CD4-positive, alpha-beta T cell treated with Interleukin-1 beta for 1 hour (primary cell): ENCODE results near the gene MAD1L1.
"Not testable (repeated sequence)": the region's sequence is repeated elsewhere in the genome, so short reads cannot be mapped to it uniquely, and the experiment has no call there.

Experiments used
- DNase-seq, 2 donors: peaks; one replicate each; pipeline ENCODE4 v3.0.0-alpha.2; 2020 to 2022

Gene MAD1L1

DNA sequence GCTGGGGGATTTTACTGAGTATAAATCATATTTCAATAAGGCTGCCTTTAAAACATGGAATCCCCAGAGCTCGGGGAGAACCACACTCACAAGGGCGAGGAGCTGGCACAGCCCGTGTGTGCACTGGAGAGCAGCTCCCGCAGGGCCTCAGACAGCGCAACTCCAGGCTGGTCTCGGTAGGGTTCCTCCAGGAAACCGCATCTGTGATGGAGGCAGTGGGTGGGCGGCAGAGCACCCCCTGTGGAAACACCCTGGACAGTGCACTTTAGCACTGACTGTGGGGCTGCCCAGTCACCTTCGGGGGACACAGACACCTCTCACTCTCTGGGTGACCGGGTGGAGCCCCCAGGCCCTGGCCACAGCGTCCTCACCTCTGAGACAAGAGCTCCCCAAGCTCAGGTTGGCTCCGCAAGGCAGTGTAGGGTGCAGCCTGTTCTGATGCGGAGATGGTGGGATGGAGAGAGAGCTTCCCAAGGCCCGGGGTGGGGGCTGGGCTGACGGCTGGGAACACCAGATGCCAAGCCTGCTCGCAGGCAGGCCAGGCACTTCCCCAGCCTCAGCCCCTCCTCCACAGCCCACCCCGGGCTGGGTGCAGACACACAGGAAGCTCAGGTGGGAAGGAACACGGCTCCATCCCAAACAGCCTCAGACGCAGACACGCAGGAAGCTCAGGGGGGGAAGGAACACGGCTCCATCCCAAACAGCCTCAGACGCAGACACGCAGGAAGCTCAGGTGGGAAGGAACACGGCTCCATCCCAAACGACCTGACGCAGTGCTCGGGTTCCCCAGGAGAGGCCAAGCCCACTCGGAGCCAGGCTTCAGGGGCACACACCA is 224.4 kb downstream of the MAD1L1 start:
- no peak for DNase-seq

DNA sequence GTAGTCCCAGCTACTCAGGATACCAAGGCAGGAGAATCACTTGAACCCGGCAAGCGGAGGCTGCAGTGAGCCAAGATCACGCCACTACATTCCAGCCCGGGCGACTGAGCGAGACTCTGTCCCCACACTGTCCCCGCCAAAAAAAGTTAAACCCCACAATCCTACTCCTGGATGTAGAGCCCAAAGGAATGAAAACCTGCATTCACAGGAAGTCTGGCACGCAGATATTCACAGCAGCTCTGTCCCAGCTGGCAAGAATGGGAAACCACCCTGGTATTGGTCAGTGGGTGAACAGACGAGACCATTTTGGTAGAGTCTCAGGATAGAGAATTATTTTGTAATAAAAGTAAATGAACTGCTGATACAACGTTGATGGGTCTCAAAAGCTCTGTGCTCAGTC is 225.2 kb downstream of the MAD1L1 start:
- no peak for DNase-seq

DNA sequence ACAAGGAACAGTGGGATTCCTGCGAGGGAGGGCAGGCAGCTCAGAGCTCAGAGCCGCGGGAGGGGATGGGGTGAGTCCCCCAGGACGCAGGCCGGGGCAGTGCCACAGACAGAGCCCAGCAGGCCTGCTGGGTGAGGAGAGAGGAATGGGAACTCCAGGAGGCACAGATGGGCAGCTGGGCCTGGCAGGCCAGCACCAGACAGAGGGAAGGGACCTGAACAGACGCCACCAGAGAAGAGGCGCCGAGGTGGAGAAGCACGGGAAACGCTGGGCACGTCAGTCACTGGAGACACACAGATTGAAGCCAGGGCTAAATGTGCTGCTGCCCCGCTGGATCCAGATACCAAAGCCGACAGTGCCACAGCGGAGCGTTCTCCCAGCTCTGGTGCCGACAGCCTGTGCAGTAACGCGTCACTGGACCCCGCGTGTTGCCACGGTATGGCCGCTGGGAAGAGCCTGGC is 225.8 kb downstream of the MAD1L1 start:
- no peak for DNase-seq

DNA sequence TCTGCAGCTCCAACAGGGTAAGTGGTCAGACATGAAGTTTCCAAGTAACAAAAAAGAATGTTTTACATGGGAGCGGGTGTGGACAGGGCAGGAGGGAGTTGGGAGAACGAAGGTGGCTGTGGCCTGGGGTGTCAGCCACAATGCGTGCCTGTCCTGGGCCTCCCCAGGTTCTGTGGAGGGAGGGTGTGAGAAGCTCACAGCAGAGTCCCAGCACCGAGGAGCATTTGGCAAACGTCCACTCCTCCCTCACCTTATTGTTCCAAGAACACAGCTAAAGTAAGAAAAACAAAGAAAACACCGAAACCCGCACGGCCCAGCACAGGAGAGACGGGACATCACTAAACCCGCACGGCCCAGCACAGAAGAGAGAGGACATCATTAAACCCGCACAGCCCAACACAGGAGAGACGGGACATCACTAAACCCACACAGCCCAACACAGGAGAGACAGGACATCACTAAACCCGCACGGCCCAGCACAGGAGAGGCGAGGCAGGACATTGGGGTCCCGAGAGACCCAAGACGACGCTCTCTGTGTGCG is 226.4 kb downstream of the MAD1L1 start:
- DNase-seq, result no peak

DNA sequence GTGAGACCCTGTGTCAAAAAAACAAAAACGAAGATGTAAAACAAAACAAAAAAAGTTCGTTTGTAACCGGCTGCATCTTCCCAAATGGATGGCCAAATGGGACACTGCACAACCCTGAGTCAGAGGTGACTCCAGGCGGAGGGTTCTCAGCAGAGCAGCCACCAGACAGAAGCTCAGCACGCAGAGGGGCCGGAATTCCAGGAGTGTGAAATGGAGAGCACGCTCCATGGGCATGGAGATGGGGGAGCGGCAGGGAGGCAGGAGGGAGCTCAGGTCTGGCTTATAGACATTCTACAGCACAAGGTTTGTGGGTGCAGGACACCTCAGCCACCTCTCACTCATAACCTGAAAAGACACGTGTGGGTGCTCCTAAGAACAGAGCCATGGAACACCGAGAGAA is 227.0 kb downstream of the MAD1L1 start:
- no peak for DNase-seq

DNA sequence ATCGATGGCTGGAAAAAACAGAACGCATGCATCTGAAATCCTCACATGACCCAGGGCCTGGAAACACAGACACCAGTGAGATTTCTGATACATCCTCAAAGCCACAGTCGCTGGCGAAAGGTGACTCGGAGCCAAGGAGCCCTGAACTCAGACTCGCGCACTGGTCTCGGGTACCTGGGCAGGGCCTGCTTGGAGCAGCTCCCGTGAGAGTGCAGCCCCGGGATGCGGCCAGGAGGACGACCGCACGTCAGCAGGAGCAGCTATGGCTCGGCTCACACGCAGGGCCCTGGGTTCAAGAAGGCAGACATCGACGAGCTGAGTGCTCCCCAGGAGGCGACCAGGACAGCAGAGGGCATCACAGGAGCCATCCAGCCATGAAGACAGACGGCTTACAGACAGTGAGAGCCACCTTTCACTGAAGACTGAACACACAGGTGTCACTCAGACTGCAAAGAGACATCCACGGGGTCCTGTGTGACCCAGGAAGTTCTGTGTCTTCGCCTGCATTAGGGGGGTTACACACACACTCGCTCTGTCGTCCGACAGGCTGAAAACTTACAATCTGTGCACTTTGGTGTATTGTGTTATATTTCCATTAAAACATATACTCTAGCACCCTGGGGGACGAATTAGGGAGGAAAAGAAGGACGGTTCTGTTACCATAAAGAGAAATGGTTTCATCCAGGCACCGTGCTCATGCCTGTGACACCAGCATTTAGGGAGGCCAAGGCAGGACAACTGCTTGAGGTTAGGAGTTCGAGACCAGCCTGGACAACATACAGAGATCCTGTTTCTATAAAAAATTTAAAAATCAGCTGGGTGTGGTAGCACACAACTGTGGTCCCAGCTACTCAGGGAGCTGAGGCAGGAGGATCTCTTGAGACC is 227.7 kb downstream of the MAD1L1 start:
- DNase-seq, result no peak

DNA sequence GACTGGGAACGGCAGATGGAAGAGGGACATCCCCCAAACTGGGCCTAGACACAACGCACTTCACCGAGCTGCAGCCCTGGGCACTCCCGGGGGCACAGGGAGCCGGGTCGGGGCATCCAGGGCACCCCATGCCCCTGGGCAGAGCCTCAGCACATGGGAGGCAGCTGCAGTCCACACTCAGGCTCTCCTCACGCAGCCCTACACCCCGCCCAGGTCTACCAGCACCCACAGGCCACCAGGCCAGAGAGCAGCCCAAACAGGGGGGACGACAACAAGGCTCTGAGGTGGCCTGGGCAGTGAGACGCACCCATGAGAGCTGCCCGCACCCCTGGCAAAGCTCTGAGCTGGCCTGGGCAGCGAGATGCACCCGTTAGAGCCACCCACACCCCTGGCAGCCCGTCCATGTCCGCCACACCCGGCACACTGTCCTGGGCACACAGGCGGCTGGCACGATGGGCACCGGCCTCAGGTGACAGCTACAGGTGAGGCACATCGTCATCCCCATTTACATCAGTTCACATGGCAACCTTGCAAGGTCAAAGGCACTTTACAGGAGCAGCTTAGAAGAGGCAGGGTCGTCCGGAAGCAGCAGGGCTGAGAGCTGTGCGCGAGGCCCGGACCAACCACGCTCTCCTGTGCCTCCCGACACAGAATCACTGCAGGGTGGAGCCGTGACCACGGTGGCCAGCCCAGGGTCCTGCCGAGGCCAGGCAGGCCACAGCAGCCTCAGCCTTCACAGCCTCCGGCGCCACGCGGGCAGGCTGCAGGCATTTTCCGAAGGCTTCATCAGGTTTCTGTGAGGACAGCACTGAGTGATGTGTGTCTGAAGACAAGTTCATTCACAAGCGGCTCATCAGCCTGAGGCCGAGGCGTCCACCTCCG is 228.6 kb downstream of the MAD1L1 start:
- DNase-seq, result no peak

DNA sequence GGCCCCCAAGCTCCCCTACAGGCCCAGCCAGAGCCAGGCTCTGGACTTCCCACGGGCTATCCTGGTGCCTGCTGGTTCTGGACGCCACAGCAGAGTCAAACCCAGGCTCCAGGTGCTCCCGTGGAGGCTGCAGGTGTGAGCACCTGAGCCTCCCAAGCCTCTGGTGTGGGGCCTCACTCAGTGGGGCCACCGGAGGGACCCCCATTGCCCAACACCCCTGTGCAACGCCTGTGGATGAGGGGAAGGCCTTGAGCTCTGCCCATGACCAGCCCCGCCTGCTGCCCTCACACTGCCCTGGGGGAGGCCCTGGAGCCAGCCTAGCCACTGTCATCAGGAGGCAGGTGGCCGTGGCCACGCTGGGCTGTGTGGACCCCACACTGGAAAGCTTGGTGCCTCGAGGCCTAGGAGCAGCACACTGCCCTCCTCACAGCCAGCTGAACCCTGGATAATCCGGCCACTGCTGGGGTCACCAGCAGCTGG is 229.3 kb downstream of the MAD1L1 start:
- no peak for DNase-seq

DNA sequence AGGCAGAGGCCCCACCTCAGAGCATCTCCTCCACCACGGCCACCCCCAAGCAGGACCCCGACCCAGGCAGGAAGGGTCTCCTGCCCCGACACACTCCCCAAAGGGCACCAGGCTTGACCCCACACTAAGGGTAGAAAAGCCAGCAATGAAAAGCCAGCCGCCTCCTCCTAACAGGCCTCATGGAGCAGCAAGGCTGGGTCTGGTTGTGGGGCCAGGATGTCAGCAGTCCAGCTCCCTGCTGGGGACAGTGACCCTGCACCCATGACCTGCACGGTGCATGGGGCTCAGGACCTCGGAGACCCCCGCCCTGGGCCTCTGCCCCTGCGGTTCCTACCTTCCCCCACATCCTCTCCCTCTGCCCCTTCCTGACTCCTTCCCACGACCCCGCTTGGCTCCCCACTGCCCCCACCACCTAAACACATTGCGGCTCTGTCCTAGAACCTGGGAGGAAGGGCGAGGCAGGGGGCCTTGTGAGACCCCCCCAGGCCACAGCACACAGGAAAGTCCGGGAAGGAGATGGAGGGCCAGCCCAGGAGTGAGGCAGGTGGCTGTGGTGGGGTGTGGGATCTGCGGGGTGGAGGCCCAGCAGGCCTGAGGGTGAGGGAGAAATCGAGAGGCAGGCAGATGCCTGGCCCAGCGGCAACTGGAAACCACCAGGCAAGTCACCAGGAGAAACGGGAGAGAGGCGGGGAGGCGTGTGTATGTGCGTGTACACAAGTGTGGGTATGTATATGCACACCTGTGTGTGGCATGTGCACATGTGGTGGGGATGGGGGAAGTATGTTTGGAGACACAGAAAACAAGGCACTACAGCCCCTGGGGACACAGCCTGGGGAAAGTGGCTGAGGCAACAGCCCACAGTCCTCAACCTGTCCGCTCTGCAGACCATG is 229.9 kb downstream of the MAD1L1 start:
- DNase-seq, result no peak

DNA sequence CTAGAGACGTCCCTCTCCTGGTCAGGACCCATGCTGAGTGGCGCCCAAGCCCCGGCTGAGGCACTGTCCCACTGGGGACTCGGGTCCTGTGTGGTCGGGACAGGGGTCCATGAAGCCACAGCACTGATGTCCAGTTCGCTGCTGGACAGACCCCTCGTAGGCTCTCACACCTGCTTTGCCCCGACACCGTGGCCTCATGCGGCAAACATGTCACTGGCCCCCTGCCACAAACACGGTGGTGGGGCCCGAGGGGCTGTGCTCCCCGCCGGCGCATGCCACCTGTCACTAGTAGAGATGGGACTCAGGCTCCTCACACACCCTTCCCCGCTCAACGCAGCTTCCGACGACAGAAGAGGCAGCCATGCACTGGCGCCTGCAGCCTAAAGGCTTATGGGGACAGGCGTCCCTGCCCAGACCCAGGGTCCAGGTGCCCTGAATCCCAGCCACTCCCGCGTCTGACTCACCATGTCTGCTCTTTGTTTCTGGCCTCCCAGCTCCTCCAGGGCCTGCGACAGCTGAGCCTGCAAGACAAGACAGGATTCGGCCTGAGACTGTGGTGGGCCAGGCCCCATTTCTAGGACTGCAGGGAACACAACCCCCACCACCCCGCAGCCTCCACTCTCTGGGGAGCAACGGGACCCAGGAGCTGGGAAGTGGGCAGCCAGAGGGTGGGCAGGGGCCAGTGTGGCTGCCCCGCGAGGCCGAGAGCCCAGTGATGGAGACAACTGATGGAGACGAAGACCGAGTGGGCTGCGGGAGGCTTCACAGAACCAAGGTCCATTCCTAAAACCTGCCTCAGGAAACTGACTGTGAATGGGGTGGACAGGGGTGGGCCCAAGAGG is 230.9 kb downstream of the MAD1L1 start:
- no peak for DNase-seq

DNA sequence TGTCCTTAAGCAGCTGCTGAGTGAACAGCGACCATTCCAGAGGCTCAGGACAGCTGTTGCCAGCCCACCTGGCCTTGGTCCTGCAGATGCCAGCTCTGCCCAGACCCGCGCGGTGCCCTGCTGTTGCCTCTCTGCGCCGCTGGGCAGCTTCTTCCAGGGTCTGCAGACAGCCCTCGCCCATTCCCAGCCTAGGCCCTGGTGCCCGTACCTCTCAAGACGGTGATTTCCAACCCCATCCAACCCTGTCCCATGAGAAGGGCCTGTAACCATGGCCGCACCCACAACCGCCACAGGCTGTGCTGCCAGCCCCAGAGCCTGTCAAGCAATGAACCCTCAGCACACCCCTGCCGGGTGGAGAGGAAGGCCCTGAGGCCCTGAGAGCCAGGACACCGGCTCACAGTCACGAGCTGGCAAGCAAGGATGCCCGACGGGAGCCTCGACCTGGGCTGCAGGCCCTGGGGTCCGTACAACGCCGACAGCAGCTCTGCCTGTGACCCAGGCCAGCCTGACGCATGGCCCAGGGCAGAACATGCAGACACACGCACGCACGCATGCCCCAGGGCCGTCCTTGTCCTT is 231.9 kb downstream of the MAD1L1 start:
- DNase-seq, result no peak

DNA sequence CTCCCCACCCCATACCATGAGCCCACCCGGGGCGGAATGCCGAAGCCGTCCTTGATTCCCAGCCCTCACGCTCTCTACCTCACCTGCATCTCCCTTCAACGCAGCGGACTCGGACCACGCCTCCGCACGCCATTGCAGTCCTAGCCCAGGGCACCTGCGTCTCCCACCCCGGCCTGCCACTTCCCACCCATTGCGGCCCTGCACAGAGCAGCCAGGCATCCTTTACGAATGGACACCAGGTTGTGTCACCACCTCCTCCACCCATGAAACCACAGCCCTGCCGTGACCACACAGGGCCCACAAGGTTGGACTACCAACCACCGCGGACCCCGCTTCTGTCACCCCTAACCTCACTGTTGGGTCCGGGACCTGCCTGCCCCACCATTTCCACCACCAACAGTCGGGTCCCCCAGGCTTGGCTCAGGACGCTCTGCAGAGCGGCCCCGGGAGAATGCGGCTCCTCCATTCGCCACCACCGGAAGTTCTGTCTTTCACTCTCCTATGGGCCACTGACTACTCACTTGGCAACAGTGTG is 232.5 kb downstream of the MAD1L1 start:
- no peak for DNase-seq

DNA sequence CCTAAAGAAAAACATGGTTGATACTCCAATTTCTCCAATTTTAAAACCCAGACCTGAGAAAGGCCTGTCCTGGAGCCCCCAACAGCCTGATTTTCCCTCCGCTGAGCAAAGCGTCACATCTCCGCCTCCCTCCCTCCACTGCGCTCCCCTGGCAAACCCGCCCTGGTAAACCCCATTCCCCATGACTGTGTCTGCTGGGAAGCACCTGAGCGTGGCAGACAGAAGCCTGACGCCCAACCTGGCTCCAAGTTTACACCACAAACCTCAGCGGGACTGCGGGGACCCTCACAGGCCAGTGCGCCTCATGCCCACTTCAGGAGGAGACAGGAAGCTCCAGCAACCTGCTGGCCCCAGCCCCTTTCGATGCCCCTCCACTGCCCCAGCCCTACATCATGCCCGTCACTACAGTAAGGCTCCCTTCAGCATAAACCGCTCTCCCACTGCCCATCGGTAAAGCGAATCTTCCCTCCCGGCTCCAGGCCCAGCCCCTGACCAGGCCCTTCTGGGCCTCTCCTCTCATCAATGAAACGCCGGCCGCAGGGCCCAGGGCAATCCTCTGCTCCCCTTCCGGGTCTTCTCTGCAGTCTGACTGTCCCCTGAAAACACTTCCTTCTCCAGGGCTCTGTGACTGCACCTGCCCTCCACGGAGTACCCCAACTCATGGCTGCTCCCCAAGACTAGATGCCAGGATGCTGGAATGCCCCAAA is 233.3 kb downstream of the MAD1L1 start:
- no peak for DNase-seq

DNA sequence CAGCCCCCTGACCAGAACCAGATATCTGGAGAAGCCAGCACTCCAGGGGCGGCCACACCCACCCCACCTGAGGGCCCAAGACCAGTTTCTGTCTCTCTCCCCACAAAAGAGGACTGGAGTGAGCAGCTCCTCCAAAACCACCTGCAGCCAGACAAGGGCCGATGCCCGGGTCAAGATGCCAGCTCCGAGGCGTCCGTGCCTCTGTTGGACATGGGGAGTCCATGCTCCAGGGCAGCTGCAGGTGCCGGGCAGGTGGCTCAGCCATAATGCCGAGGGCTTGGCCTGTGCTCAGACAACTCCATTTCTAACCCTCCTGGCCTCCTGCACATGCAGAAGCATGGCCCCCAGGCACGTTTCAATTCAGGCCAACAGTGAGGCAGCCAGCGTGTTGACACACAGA is 234.6 kb downstream of the MAD1L1 start:
- DNase-seq, result no peak

DNA sequence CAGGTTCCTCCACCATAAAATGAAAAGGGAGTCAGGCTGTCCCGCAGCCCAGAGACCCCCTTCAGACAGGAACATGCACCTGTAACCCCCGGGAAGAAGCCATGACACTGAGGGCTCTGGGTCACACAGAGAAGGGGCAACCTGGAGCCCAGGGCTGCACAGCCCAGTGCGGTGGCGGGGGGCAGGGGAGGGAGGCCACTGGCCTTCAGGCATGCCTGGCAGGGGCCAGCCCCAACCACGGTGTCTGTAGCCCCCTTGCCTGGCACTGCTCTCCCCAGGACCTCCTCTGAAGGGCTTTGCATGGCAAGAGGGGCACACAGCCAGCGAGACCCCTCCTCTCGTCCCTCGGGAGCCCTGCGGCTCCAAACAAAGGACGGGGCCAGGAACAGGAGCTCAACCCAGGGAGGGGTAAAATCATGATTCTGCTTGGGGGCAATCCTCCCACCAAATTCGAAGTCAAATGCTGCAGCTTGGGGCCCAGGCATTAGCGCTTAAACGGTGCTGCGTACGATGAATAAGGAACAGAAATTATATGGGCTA is 235.1 kb downstream of the MAD1L1 start:
- no peak for DNase-seq

DNA sequence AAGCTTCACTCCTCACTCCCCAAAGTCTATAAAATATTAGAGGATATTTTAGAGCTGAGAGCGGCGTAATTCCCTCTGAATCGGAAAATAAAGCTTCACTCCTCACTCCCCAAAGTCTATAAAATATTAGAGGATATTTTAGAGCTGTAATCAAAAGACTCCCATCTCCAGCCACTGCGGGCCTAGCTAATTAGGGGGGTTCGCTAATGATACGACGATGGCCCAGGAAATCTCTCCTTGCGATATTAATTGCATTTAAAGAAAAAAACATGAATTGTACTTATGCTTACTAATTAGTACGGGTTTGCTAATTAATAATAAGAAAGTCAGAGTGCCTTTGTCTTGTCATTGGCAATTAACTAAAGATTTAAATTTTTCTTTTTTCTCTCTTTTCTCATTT is 235.9 kb downstream of the MAD1L1 start:
- DNase-seq, result no peak

DNA sequence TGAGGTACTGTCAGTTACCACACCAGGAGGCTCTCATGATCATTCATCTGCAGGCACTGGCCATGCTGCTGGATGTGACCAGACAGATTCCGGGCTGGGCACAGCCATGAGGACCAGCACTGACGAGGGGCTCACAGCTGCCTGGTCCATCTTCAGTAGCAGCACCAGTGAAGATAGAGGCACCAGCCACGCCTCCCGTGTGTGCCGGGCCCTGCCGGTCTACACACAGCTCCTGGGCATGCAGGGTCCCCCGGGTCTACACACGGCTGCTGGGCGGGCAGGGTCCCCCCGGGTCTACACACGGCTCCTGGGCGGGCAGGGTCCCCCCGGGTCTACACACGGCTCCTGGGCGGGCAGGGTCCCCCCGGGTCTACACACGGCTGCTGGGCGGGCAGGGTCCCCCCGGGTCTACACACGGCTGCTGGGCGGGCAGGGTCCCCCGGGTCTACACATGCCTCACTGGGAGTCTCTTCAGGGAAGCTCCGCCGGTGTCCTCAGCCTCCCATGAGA is 236.8 kb downstream of the MAD1L1 start:
- not testable (repeated sequence) for DNase-seq

DNA sequence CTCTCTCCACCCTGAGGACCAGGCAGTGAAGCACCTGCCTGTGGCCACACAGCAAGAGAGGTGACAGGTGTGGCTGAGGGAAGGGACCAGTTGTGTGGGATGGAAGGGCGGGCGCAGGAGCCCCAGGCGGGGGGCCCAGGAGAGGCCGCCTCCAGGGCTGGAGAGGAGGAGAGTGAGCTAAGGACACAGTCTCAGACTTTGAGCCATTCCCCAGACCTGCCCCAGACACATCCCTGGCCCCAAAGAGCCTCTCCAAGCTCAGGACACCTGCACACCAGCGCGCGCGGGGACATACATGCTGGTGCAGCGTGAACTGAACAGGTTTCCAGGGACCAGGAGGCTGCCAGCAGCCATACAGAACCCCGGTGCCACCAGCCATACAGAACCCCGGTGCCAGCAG is 237.3 kb downstream of the MAD1L1 start:
- no peak for DNase-seq

DNA sequence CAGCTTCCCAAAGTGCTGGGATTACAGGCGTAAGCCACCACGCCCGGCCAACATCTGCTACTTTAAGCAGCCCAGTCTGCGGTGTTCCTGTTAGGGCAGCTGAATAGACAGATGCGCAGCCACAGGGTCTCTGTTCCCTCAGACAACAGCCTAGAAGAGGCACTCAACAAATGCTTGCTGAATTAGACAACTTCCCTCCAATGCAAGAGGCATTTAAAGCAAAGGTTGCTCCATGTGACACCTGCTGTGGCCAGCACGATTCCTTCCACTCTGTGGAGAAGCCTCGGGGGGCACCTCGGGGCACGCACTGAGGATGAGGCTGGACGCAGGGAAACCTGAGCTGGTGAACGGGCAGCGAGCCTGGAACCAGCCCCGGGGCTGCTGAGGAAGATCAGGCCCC is 237.8 kb downstream of the MAD1L1 start:
- no peak for DNase-seq
